Trophoblast cell (in vitro differentiated cells and primary cell): Measurements from ENCODE around the gene IL1RAPL2.

Experiments used
- DNase-seq, 2 donors: peaks; one replicate each; pipeline ENCODE4 v3.0.0-alpha.2; 2016
- H2AFZ ChIP-seq: 2 replicates; pipeline ENCODE4 v1.6.1; 2013; ENCODE audit warnings: low read length, moderate library complexity, mild to moderate bottlenecking; ENCODE audit not compliant: insufficient read depth, poor library complexity
- H2AK5ac ChIP-seq: 2 replicates; pipeline ENCODE4 v1.6.1; 2013; ENCODE audit warnings: mild to moderate bottlenecking, low read length
- H2BK120ac ChIP-seq: 2 replicates; pipeline ENCODE4 v1.6.1; 2013; ENCODE audit warnings: low read length, mild to moderate bottlenecking, moderate library complexity; ENCODE audit not compliant: insufficient read depth, poor library complexity
- H2BK12ac ChIP-seq: 2 replicates; pipeline ENCODE4 v1.6.1; 2013; ENCODE audit warnings: mild to moderate bottlenecking, low read length, moderate library complexity
- H2BK5ac ChIP-seq: 2 replicates; pipeline ENCODE4 v1.6.1; 2013; ENCODE audit warnings: low read length, low read depth, moderate library complexity, mild to moderate bottlenecking; ENCODE audit not compliant: poor library complexity
- H3K14ac ChIP-seq: 2 replicates; pipeline ENCODE4 v1.6.1; 2013; ENCODE audit warnings: mild to moderate bottlenecking, low read length
- H3K18ac ChIP-seq: 2 replicates; pipeline ENCODE4 v1.6.1; 2013; ENCODE audit warnings: mild to moderate bottlenecking, low read length
- H3K23ac ChIP-seq: 2 replicates; pipeline ENCODE4 v1.6.1; 2013; ENCODE audit warnings: low read length
- H3K27ac ChIP-seq: 2 replicates; pipeline ENCODE4 v1.5.1; 2013; ENCODE audit warnings: low read depth, mild to moderate bottlenecking, inconsistent platforms, low read length, moderate library complexity
- H3K27me3 ChIP-seq: 2 replicates; pipeline ENCODE4 v1.6.1; 2013; ENCODE audit warnings: inconsistent platforms, mild to moderate bottlenecking, low read length, moderate library complexity; ENCODE audit not compliant: insufficient read depth
- H3K36me3 ChIP-seq, 2 experiments: 1 replicate in 1 of 2; 2 replicates in 1 of 2; pipeline ENCODE4 v1.6.1; 2013; ENCODE audit warnings: low read length in 2 of 2, mild to moderate bottlenecking in 2 of 2, moderate library complexity in 1 of 2; ENCODE audit not compliant: insufficient read depth in 2 of 2, control insufficient read depth in 1 of 2
- H3K4ac ChIP-seq: 2 replicates; pipeline ENCODE4 v1.6.1; 2013; ENCODE audit warnings: low read depth, mild to moderate bottlenecking, low read length, moderate library complexity
- H3K4me1 ChIP-seq, 2 experiments: 1 replicate in 1 of 2; 2 replicates in 1 of 2; pipeline ENCODE4 v1.6.1; 2013; ENCODE audit warnings: low read length in 2 of 2, mild to moderate bottlenecking in 2 of 2, moderate library complexity in 1 of 2; ENCODE audit not compliant: insufficient read depth in 2 of 2, control insufficient read depth in 1 of 2
- H3K4me2 ChIP-seq: 2 replicates; pipeline ENCODE4 v1.6.1; 2013; ENCODE audit warnings: inconsistent platforms, mild to moderate bottlenecking, low read length, moderate library complexity
- H3K4me3 ChIP-seq: 2 replicates; pipeline ENCODE4 v1.5.1; 2013; ENCODE audit warnings: mild to moderate bottlenecking, low read depth, low read length, inconsistent platforms
- H3K79me1 ChIP-seq: one replicate; pipeline ENCODE4 v1.6.1; 2013; ENCODE audit warnings: low read length
- H3K79me2 ChIP-seq: 2 replicates; pipeline ENCODE4 v1.6.1; 2013; ENCODE audit warnings: low read length, mild to moderate bottlenecking; ENCODE audit not compliant: control insufficient read depth, insufficient read depth, poor library complexity
- H3K9ac ChIP-seq: 2 replicates; pipeline ENCODE4 v1.6.1; 2013; ENCODE audit warnings: mild to moderate bottlenecking, low read length
- H3K9me3 ChIP-seq: 2 replicates; pipeline ENCODE4 v1.6.1; 2013; ENCODE audit warnings: low read depth, mild to moderate bottlenecking, control low read depth, inconsistent platforms, low read length; ENCODE audit not compliant: insufficient read depth
- H4K12ac ChIP-seq: 2 replicates; pipeline ENCODE4 v1.6.1; 2013; ENCODE audit warnings: low read depth, mild to moderate bottlenecking, low read length, moderate library complexity
- H4K8ac ChIP-seq: 2 replicates; pipeline ENCODE4 v1.6.1; 2013; ENCODE audit warnings: low read depth, mild to moderate bottlenecking, low read length, moderate library complexity
- H4K91ac ChIP-seq: one replicate; pipeline ENCODE4 v1.6.1; 2013; ENCODE audit warnings: low read depth, mild to moderate bottlenecking, low read length, moderate library complexity
- WGBS: extraction: QIAGEN DNeasy Blood & Tissue Kit; methylation state at CpG from one replicate; pipeline ENCODE4 v1.1.7; 2013; ENCODE audit warnings: missing lambda C conversion rate; ENCODE audit not compliant: insufficient read length, insufficient coverage; ENCODE audit errors: extremely low coverage; 5-methylcytosine and 5-hydroxymethylcytosine counted together

Gene IL1RAPL2

DNA sequence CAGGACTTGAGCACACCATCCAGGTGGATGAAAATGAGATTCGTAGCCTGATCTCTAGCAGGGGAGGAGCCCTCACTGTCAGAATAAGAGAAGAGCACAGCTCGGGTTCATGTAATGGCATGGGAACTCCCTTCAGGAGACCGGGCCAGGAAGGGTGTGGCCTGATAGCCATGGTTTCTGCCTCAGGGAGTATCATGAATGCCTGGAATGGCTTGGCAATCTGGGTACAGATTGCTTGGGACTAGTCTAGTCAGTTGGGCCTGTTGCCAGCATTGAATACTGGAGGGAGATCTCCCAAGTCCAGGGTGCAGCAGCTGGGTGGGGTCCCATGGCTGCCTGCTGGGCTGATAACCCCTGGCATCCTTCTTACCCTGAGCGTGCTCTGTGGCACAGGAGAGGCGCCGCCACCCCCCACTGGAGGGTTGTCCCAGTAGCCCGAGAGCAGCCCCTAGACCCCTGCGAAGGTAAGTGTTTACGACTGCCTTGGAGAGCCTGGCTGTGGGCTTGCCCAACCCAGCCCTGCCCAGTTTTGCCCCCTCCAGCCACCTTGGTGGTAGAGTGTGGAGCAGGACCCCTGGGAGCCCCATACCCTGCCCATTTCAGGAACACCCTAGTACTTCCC, 355.7 kb downstream of the IL1RAPL2 start:
- Histone ChIP-seq H3K27me3 (no peaks in the 10 kb centered on the region), H3K4ac (no peak overlapping the region), H3K36me3 (no peaks in the 10 kb centered on the region), H3K18ac (no peak overlapping the region), H3K79me2 (no peaks in the 10 kb centered on the region), H4K12ac (peak overlapping the region; percentile 26), H2BK120ac (peak overlapping the region; percentile 13), H3K23ac (no peak overlapping the region), H4K8ac (peak overlapping the region; percentile 29), H2AK5ac (no peak overlapping the region), H2BK5ac (no peak overlapping the region), H2BK12ac (peak overlapping the region; percentile 71), H3K4me1 (no peaks in the 10 kb centered on the region), H3K14ac (no peak overlapping the region), H3K79me1 (no peaks in the 10 kb centered on the region), H3K27ac (no peak overlapping the region), H4K91ac (peak overlapping the region; percentile 21), H3K4me3 (no peak overlapping the region), H3K9ac (no peak overlapping the region), H2AFZ (no peak overlapping the region), H3K9me3 (no peaks in the 10 kb centered on the region), H3K4me2 (no peak overlapping the region)
- DNase-seq, result peak in 1 of 2 donors; percentile 51
- no CpG with 5 or more reads among the region's 9 CpGs for WGBS

DNA sequence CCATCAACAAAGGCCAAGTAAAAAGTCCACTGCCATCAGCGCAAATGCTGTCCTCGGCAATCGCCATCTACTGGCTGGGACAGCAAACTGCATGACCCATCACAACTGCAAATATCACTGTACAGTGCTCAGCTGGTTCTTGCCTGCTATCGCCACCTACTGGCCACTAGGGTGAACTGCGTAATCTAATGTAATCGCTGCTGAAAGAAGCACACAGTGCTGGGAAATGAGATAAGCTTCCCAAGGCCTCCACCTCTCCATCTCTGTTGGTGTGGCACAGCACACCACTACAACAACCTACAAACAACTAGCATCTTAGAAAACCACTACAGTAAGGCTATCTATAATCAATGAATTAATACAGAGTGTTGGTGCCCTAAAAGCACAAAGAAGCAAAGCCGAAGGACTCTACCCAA, 356.2 kb downstream of the IL1RAPL2 start:
- Histone ChIP-seq H4K12ac (no peak overlapping the region), H2BK120ac (no peak overlapping the region)
- WGBS, result no CpG with 5 or more reads among the region's 7 CpGs

DNA sequence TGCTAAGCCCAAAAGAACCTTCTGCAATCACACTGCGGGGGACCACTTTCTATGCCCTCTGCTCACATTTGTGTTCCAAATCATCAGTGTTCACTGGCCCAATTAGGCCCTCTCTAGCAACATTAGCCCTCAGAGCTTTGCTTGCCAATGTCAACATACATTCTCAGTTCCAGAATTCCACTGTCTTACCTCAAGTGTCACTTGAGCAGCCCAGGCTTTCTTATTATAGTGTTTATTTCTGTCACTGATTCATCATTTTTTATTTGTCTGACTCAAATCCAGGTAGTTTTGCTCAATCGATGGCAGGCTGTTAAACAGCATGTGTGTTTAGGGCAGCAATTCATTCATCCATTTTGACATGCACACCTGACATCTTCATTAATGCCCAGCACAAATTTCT, 363.3 kb downstream of the IL1RAPL2 start:
- H3K9ac ChIP-seq, result no peak overlapping the region
- H2BK120ac ChIP-seq, result no peak overlapping the region
- H2BK5ac ChIP-seq, result no peak overlapping the region
- no peak overlapping the region for H3K23ac ChIP-seq
- no peaks in the 10 kb centered on the region for H3K79me1 ChIP-seq
- no peaks in the 10 kb centered on the region for H3K4me1 ChIP-seq
- no peak overlapping the region for H3K4me2 ChIP-seq
- H2AK5ac ChIP-seq, result no peak overlapping the region
- H2AFZ ChIP-seq, result no peak overlapping the region
- H3K14ac ChIP-seq, result no peak overlapping the region
- H2BK12ac ChIP-seq, result no peak overlapping the region
- no peaks in the 10 kb centered on the region for H3K79me2 ChIP-seq
- H3K9me3 ChIP-seq, result no peaks in the 10 kb centered on the region
- no peak overlapping the region for H4K91ac ChIP-seq
- no peak overlapping the region for H4K12ac ChIP-seq
- H3K36me3 ChIP-seq, result no peaks in the 10 kb centered on the region
- H3K4ac ChIP-seq, result no peak overlapping the region
- H4K8ac ChIP-seq, result no peak overlapping the region
- H3K18ac ChIP-seq, result no peak overlapping the region
- no peak overlapping the region for H3K27ac ChIP-seq
- H3K27me3 ChIP-seq, result no peaks in the 10 kb centered on the region
- no CpG with 5 or more reads among the region's 2 CpGs for WGBS
- no peak for DNase-seq
- no peak overlapping the region for H3K4me3 ChIP-seq

More for the DNA sequence above, 356.2 kb downstream of the IL1RAPL2 start:
- H4K91ac ChIP-seq, result no peak overlapping the region
- no peak overlapping the region for H3K23ac ChIP-seq
- H3K4ac ChIP-seq, result no peak overlapping the region
- no peak overlapping the region for H2BK5ac ChIP-seq
- H3K18ac ChIP-seq, result no peak overlapping the region
- no peaks in the 10 kb centered on the region for H3K27me3 ChIP-seq
- H2AFZ ChIP-seq, result no peak overlapping the region
- no peak overlapping the region for H3K4me3 ChIP-seq
- H4K8ac ChIP-seq, result no peak overlapping the region
- H3K79me2 ChIP-seq, result no peaks in the 10 kb centered on the region
- no peak overlapping the region for H2AK5ac ChIP-seq
- peak; percentile 54 to 91 for DNase-seq
- H3K79me1 ChIP-seq, result no peaks in the 10 kb centered on the region
- H3K4me2 ChIP-seq, result no peak overlapping the region
- H3K36me3 ChIP-seq, result no peaks in the 10 kb centered on the region
- H3K14ac ChIP-seq, result no peak overlapping the region
- H3K9ac ChIP-seq, result no peak overlapping the region
- no peak overlapping the region for H2BK12ac ChIP-seq
- H3K27ac ChIP-seq, result no peak overlapping the region
- no peaks in the 10 kb centered on the region for H3K9me3 ChIP-seq
- no peaks in the 10 kb centered on the region for H3K4me1 ChIP-seq

GRCh38 chrX:104935581-104935980, 369.6 kb downstream of the IL1RAPL2 start:
- H3K4me3 ChIP-seq, result no peak overlapping the region
- no peak overlapping the region for H4K12ac ChIP-seq
- no peak overlapping the region for H2BK120ac ChIP-seq
- no peak overlapping the region for H3K9ac ChIP-seq
- no peaks in the 10 kb centered on the region for H3K27me3 ChIP-seq
- no peaks in the 10 kb centered on the region for H3K36me3 ChIP-seq
- no peak overlapping the region for H3K4ac ChIP-seq
- no peak overlapping the region for H3K23ac ChIP-seq
- no peak overlapping the region for H3K27ac ChIP-seq
- H3K14ac ChIP-seq, result no peak overlapping the region
- H2BK5ac ChIP-seq, result no peak overlapping the region
- no peak overlapping the region for H3K18ac ChIP-seq
- H3K4me1 ChIP-seq, result no peaks in the 10 kb centered on the region
- WGBS, result no CpG with 5 or more reads among the region's 2 CpGs
- H2BK12ac ChIP-seq, result no peak overlapping the region
- H2AFZ ChIP-seq, result no peak overlapping the region
- H3K79me2 ChIP-seq, result no peaks in the 10 kb centered on the region
- H4K91ac ChIP-seq, result no peak overlapping the region
- no peak overlapping the region for H3K4me2 ChIP-seq
- no peak for DNase-seq
- no peak overlapping the region for H2AK5ac ChIP-seq
- H4K8ac ChIP-seq, result no peak overlapping the region
- H3K9me3 ChIP-seq, result no peaks in the 10 kb centered on the region
- H3K79me1 ChIP-seq, result no peaks in the 10 kb centered on the region
